HL-60/S4 treated with phorbol 12-myristate 13-acetate at 8.2 ng/mL for 4 days and 3 days (cell line): Measurements from ENCODE around the gene TBX19.

Experiments used
- in situ Hi-C: fragments of 300-500 bp; cut with MboI; formaldehyde crosslinking; loops from 2 replicates; pipeline ENCODE4 v1.15.0; 2022; ENCODE audit warnings: low sequenced_read_pairs

The TBX19 gene

DNA sequence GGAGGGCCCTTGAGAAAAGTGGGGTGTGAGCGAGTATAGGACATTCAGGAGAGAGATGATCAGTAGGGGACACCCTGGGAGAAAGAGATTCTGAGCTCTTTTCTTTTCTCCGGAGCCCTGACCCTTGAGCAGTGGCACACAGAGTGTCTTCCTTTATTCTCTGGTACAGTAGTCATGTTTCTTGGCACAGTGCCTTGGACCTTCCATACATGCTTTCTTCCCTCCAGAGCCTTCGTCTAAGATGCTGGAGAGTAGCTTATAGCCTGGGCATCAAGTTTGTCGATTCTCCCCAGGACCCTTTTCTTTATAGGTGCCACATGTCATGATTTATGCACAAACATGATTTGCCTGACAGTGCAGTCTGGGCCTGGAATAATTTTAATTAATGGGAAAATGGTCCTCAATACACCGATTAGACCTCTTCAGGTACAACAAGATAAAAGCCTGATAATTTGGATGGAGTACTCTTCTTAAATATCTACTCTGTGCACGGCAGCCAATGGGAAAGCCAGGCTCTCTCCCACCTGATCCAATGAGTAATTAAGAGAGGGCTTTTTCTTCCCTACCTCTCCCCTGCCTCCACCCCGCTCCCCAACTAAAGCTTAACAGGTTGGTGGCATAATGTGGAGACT, at the start of gene TBX19:
Gene TBX19, plus strand, starts transcription at position 582 of the 632 bp plus-strand sequence. CDS start 214 bp downstream, outside the sequence.
- in situ Hi-C loops = no loop called here

- in situ Hi-C loops = no loop called here
Measured at GRCh38 chr1:168234846-168235547, 45.7 kb upstream of the TBX19 start.

DNA sequence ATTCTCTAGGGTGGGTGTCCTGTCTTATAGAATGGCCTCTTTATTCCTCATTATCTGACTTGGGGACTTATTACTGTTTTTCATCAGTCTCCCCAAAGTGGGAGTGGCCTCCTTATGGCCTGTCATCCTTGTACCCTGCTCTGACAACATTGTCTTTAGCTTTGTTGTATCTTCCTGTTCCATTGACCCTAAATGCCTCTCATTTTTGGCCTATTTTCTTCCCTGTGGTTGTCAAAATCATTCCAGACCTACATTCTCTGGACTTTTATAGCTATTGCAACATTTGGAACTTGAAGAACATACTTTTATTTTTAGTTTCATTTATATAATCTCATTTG, 45.2 kb upstream of the TBX19 start:
- in situ Hi-C loops = no loop called here

GRCh38 chr1:168235937-168236336, 44.7 kb upstream of the TBX19 start:
- in situ Hi-C loops = no loop called here

DNA sequence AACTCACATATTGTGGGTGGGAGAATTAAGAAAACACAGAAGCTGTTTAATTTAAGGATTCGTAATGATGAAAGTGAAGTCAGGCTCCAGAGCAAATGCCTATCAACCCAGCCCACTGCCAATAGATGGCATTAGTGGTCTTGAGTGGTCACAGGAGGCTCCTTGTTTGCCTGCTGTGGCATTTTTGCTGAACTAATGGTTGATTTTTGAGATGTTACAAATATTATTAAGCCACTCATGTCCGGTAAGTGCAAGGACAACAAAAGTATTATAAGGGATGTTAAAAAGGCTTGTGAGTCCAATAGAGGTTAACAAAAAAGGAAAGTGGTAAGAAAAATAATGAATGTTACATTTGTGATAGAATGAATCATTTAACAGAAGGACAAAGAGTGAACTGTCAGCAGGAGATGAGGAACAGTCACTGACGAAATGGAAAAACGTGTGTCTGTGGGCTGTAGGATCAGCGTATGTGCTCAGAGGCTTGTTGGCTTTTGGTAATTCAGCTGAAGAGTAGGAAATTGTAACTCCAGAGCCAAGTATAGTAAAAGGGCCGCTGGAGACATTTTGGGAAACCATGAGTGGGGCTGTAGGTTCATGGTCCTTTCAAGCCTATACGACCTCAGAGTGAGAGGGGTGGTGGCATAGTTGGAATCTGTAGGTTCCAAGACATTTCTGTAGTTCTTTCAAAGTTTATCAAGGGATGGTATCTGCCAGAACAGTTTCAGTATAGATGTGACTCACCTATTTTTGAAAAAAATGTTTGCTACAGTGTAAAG, 43.7 kb upstream of the TBX19 start:
- in situ Hi-C loops = no loop called here

DNA sequence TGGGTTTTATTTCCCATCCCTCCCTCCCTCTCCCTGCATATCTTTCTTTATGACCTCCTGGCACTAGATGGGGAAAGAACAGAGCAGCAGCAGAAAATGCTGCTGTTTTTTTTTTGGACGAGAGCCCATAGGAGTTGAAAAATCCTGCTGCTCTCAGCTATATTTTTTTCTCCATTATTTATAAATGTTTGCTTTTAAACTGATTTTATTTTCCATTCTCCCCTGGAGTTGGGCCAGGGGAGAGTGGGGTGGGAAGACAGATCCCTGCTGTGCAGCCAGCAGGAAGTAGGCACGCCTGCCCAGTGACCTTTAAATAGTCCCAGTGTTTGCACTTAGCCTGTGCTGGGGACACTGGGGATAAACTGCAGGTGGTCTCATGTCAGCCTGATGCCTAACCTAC, 37.5 kb upstream of the TBX19 start:
- in situ Hi-C loops = no loop called here

DNA sequence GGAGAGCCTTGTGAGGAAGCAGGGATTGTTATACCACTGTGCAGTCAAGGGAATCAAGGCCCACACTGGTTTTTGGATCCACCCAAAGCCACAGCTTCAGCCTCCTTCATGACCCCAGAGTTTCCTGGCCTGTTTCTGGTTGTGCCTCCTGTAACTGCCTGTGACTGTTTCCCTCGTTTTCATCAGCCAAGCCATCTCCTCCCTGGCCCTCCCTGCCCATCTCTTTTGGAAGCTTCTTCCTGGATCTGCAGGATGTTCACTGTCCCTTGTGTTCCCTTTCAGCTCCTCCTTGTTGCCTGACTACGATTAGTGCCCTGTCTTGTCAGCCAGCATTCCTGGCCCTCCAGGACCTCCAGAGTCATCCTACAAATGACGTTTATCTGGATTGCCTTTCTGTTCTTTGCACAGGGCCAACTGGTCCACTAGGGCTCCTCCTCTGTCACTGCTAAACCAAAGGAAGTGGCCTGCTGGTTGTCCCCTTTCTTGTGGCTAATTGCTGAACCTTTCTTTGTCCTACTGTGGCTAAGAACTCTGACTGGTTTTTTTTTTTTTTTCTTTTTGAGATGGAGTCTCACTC, 37.0 kb upstream of the TBX19 start:
- in situ Hi-C loops = no loop called here

DNA sequence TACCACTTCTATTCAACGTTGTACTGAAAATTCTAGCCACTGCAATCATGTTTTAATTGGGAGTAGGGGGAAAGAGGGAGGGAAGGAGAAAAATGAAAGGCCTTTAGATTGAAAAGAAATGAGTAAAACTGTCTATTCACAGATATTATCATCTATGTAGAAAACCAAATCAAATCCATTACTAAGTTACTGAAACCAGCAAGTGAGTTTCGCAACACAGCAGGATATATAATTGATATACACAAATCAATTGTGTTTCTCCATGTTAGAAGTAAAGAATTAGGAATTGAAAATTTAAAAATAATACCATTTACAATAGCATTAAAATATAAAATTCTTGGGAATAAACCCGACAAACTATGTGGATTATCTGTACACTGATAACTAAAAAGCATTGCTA, 35.6 kb upstream of the TBX19 start:
- in situ Hi-C loops = no loop called here

GRCh38 chr1:168246506-168246905, 34.2 kb upstream of the TBX19 start:
- in situ Hi-C loops = no loop called here

GRCh38 chr1:168252204-168252733, 28.4 kb upstream of the TBX19 start:
- in situ Hi-C loops = no loop called here

GRCh38 chr1:168256164-168256563, 24.5 kb upstream of the TBX19 start:
- in situ Hi-C loops = no loop called here

DNA sequence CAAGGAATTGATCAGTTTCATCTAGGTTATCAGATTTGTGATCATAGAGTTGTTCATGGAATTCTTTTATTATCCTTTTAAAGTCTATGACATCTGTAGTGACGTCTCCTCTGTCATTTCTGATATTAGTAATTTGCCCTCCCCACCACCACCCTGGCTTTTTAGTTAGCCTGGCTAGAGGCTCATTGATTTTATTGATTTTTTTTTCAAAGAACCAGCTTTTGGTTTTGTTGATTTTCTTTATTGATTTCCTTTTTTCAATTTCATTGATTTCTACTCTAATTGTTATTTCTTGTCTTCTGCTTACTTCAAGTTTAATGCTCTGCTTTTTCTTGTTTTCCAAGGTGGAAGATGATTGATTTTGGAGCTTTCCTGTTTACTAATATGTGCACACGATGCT, 23.3 kb upstream of the TBX19 start:
- in situ Hi-C loops = no loop called here

GRCh38 chr1:168259567-168259966, 21.1 kb upstream of the TBX19 start:
- in situ Hi-C loops = no loop called here

DNA sequence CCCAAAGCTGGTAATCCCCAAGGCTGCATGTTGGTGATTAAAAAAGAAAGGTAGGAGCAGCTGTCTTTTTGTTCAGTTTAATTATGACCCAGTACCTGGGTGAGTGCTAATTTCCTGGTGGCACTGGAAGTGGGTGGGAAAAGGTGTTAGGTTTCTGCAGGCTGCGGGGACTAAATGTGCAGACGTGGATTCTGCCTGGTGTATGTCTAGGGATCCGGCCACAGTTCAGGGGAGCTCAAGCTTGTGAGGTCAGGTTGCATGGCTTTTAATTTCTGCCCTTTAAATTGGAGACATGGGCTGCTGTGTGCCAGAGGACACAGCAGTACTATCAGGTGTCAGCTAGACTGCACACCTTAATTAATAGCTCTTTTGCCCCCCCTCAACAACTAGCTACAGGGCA, 20.3 kb upstream of the TBX19 start:
- in situ Hi-C loops = no loop called here

DNA sequence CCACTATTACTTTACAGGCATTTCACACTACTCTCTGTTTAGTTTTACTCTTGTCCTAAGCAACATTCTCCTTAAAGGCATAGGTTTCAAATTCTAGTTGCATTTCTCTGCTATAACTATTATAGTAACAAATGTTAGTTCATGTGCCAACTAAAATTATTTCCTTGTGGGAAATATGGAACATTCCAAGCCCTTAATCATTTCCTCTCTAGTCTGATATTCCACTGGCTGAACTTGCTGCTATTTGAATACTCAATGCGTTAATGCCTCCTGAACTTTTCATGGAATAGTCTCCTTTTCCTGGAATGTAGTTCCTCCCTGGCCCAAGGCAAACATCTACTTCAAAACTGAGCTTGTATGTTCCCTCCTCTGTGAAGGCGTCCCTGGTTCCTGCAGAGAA, 19.3 kb upstream of the TBX19 start:
- in situ Hi-C loops = no loop called here

DNA sequence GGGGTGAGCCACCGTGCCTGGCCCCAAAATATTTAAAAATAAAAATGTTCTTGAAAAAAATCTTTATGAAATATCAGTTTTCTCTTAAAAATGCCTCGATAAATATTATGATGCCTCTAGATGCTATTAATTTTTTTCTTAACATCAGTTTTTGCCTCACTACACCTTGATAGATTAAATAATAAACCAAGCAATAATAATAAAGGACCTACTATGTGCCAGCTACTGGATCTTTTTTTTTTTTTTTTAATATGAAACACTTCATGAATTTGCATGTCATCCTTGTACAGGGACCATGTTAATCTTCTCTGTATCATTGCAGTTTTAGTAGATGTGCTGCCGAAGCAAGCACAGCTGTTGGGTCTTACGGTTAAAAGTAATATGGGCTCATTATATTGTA, 17.5 kb upstream of the TBX19 start:
- in situ Hi-C loops = no loop called here

- in situ Hi-C loops = no loop called here
Measured at GRCh38 chr1:168264296-168264695, 16.4 kb upstream of the TBX19 start.

GRCh38 chr1:168265596-168265995, 15.1 kb upstream of the TBX19 start:
- in situ Hi-C loops = no loop called here

DNA sequence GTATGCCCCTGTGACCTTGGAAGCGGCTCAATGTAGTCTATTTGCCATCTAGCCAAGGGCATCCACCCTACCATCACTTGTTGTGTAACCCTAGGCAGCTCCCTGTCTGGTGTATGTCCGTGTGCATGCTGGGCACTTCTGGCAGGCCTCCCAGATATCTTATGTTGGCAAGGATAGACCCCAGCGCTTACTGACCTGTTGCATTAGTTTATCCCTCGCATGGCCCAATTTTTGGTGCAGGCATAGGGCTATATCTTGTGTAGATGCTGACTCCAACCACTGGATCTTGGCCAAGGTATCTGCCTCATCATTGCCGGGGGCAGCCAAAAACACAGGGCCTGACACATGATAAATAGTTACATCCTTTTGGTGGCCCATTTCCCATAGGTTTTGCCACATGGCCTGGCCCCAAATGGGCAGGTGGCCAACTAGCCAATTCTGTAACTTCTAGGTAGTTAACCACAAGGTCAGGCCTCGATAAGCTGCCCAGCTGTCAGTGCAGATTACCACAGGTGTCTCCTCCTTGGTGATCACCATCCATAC, 14.0 kb upstream of the TBX19 start:
- in situ Hi-C loops = no loop called here

DNA sequence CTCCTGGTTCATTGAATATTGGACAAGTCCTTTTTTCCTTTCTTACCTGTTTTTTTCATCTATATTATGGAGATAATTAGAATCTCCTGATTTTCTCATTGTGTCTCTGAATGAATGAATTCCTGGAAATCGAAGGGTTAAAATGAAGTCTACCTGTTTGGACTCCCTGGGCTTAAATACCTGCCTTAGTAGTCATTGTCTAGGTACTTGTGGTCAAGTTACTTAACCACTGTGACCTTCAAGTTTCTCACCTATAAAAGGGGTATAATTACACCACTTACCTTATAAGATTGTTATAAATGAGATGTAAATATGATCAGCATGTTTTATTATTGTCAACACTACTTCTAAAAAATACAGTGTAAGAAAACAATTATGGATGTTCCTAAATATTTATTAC, 9.0 kb upstream of the TBX19 start:
- in situ Hi-C loops = no loop called here

DNA sequence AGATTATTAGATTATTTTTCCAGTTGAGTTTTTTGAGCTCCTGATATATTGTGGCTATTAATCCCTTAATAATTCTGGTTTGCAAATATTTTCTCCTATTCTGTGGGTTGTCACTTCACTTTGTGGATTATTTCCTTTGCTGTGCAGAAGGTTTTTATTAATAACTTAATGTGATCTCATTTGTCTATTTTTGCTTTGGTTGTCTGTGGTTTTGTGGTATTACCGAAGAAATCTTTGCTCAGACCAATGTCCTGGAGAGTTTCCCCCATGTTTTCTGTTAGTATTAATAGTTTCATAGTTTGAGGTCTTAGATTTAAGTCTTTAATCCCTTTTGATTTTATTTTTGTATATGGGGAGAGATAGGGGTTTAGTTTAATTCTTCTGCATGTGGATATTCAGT, 7.1 kb upstream of the TBX19 start:
- in situ Hi-C loops = no loop called here
